GM21737 (cell line): ENCODE measurements around the gene ZNF177.
"Not testable (repeated sequence)": the region's sequence is repeated elsewhere in the genome, so short reads cannot be mapped to it uniquely, and the experiment has no call there.

Source experiments
- ATAC-seq: cut with Tn5 transposase; IDR thresholded peaks from one replicate; pipeline ENCODE4 v1.9.1; 2021; ENCODE audit warnings: mild to moderate bottlenecking, moderate library complexity; ENCODE audit not compliant: unreplicated experiment

ZNF177 gene

GRCh38 chr19:9362905-9363304, at the start of gene ZNF177:
Gene ZNF177, plus strand, starts transcription at chr19:9363013. Its CDS starts 15,299 bp downstream, at chr19:9378312.
- ATAC-seq: no peak

GRCh38 chr19:9313756-9314155, 49.1 kb upstream of the ZNF177 start:
- ATAC-seq: no peak

DNA sequence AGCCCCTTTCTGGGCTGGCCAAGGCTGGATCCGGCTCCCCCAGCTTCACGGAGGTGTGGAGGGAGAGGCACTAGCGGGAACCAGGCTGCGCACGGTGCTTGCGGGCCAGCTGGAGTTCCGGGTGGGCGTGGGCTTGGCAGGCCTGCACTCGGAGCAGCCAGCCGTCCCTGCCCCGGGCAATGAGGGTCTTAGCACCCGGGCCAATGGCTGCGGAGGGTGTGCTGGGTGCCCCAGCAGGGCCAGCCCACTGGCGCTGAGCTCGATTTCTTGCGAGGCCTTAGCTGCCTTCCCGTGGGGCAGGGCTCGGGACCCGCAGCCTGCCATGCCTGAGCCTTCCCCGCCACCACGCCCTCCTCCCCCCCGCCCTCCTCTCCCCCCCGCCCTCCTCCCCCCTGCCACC, 41.5 kb upstream of the ZNF177 start:
- ATAC-seq: no peak

DNA sequence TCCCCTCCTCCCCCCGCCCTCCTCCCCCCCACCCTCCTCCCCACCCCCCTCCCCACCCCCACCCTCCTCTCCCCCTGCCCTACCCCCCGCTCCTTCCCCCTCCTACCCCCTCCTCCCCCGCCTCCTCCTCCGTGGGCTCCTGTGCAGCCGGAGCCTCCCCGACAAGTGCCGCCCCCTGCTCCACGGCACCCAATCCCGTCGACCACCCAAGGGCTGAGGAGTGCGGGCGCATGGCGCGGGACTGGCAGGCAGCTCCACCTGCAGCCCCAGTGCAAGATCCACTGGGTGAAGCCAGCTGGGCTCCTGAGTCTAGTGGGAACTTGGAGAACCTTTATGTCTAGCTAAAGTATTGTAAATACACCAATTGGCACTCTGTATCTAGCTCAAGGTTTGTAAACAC, 41.1 kb upstream of the ZNF177 start:
- ATAC-seq: not testable (repeated sequence)

DNA sequence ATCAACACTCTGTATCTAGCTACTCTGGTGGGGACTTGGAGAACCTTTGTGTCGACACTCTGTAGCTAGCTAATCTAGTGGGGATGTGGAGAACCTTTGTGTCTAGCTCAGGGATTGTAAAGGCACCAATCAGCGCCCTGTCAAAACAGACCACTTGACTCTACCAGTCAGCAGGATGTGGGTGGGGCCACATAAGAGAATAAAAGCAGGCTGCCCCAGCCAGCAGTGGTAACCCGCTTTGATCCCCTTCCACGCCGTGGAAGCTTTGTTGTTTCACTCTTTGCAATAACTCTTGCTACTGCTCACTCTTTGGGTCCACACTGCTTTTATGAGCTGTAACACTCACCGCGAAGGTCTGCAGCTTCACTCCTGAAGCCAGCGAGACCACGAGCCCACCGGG, 40.6 kb upstream of the ZNF177 start:
- not testable (repeated sequence) for ATAC-seq

GRCh38 chr19:9323557-9323918, 39.3 kb upstream of the ZNF177 start:
- peak; percentile 12 for ATAC-seq

DNA sequence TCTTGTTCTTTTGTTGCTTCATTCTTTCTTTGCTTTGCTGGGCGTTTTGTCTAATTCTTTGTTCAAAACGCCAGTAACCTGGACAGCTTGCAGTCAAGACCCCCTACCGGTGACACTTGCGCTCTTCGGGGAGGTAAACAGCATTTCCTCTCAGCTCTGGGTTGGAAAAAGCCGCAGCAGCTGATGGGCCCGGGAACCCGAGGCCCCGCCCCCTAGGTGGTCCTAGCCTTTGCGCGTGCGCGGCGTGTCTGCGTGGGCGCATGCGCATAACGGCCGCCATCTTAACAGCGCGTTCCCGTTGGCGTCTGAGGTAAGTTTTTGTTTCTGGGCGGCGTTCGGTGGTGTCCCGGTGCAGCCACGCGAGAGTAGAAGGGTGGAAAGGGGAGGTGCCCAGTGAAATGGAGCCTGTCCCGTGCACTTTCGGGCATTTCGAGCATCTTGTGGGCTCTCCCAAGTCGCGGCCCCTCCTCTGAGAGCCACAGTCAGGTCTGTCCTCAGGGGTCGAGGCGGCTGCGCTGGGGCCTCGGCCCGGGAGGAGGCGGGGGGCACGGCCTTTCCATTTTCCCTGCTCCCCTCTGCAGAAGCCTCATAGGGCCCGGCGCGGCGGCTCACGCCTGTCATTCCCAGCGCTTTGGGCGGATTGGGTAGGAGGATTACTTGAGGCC, 38.8 kb upstream of the ZNF177 start, which contains the start of gene ZNF559:
Gene ZNF559 (plus strand): TSS at position 261 of the 665 bp plus-strand sequence. CDS start 14,371 bp downstream, outside the sequence.
- ATAC-seq: peak; percentile 99

DNA sequence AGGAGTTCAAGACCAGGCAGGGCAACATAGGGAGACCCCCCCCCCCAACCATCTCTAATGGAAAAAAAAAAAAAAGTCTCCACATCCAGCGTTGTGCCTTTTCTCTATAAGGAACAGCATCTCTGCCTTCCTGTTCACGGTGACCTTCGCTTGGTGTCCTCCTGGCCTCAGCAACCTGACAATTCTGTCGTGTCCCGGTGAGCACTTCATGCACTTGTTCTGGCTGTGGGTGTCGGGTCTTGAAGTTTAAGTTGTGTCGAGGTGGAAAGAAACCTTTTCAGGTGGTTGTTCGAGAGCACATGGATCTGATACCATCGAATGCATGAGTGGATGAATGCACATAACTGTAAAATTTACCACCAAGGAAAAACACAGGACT, 38.2 kb upstream of the ZNF177 start:
- ATAC-seq: peak; percentile 4

- ATAC-seq: no peak
These were observed 32.8 kb upstream of the ZNF177 start for GRCh38 chr19:9329999-9330398.

GRCh38 chr19:9342610-9343304, 20.1 kb upstream of the ZNF177 start:
- ATAC-seq: no peak

DNA sequence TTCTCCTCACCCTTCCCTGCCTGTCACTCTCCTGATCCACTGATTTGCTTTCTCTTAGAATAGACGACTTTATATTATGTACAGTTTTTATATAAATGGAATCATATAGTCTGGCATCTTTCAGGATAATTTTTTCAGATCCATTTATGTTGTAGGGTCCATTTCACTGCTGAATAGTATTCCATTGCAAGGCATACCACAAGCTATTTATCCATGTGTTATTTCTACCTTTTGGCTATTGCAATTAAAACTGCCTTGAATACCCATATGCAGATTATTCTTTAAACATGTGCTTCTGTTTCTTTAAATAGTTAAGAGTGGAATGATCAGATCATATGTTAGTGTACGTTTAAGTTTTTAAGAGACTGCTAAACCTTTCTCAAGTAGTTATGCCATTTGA, 17.8 kb upstream of the ZNF177 start:
- no peak for ATAC-seq

DNA sequence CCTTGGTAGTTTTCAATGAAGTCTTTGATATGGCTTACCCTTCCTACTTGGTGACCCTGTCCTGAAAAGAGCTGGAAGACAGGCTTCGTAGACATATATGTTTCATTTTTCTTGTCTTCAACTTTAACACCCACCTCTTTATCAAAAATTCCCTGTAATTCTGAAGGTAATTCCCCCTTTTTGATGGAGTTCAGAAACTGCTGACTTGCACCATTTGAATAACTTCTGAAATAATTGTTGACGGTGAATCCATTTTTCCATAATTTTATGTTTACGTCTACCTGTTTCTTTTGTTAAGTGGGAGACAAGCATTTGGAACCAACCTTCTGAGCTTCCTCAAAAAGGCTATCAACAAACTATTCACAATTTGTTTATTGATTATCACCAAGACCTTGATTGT, 14.6 kb upstream of the ZNF177 start:
- no peak for ATAC-seq

DNA sequence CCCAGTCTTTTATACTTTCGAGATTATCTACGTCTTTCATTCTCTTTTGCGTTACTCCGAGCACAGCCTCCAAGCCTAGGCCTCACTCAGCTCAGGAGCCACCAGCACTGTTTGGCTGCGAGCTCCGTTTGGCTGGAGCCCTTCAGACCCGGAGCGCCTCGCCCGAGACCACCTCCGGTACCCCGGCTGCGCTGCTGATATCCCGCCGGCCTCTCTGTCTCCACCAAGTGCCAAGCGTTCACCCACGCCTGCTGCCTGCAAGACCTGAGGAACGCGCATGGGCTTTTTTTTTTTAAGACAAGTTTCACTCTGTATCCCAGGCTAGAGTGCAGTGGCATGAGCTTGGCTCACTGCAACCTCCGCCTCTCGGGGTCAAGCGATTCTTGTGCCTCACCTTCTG, 14.1 kb upstream of the ZNF177 start:
- no peak for ATAC-seq

DNA sequence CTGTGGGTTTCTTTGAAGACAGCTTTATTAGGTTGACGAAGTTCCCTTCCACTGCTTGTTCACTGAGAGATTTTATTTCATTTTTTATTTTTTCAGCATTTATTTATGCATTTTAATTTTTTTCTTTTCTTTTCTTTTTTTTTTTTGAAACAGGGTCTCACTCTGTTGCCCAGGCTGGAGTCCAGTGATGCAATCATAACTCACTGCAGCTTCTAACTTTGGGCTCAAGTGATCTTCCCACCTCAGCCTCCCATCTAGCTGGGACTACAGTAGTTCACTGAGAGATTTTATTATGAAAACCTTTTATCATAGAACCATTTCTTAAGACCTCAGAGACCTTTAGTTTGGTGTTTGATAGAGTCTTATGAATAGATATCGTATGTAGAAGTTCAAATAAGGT, 10.3 kb upstream of the ZNF177 start:
- no peak for ATAC-seq

DNA sequence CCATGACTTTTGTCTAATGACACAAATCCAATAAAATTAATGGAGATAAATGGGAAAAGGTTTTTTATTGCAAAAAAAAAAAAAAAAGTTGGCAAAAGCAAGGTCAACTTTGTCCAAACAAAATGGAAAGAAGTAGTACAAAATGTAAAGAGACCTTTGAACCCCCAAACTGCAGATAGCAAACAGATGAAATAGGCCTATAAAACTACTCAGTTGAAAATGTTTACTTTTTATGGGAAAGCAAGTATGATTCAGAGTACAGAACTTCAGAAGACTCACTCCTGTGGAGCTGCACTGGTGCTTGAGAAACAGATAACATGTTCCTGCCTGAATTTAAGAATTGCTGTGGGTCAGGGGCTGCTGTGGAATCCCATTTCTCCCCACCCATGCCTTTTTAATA, 9.8 kb upstream of the ZNF177 start:
- ATAC-seq: no peak

DNA sequence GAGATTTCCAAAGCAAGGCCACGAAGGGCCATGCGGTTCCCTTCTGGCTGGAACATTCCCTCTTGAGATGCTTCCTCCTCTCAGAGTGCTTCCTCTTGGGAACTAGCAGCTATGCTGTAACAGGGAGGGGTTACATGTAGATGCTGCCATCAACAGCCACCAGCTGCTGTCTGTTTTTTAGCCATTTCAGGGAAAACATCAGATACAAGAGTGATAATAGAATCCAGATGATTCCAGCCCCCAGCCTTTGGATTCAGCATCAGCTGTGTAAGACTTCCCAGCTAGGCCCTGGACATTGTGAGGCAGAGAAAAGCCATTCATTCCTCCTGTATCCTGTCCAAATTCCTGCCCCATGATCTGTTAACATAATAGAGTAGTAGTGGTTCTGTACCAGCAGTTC, 8.2 kb upstream of the ZNF177 start:
- no peak for ATAC-seq

GRCh38 chr19:9370738-9371619, 8.2 kb downstream of the ZNF177 start:
- ATAC-seq: no peak

DNA sequence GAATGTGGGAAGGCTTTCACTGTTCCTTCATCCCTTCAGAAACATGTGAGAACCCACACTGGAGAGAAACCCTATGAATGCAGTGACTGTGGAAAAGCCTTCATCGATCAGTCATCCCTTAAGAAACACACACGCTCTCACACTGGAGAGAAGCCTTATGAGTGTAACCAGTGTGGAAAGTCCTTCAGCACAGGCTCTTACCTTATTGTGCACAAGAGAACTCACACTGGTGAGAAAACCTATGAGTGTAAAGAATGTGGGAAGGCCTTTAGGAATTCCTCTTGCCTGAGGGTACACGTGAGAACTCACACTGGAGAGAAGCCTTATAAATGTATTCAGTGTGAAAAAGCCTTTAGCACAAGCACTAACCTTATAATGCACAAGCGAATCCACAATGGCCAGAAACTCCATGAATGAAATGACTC, 18.6 kb downstream of the ZNF177 start:
- no peak for ATAC-seq

DNA sequence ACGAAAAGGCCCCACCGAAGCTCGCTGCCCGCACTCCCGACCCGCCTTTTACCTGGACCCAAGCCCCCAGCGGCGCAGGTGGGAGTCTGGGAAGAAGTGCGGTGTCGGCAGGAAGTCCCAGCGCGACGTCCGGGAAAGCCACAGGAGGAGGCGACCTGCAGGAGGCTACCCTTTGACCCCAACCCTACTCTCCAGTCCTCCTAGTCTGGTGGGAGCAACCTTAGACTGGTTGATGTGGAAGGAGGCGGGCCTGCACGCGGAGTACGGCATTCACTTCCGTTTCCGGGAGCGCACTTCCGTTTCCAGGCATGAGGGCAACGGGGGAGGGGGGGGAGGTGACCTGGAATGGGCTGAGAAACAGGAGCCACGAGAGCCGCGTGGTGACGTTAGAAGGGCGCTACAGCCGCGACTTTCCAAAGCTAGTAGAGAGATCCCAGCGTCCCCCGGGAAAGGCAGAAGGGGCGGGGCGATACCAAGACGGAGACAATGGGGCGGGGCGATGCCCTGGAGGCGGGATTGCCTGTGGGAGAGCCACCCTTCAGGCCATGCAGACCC, 44.1 kb downstream of the ZNF177 start:
- ATAC-seq: no peak

- no peak for ATAC-seq
These were observed 45.0 kb downstream of the ZNF177 start for GRCh38 chr19:9407827-9408226.

GRCh38 chr19:9413240-9413954, 50.6 kb downstream of the ZNF177 start:
- ATAC-seq: no peak
